HEK293T (cell line): ENCODE measurements around the gene CD163L1.

ENCODE experiments used
- ARNT ChIP-seq: fragments of 450-650 bp; IDR thresholded peaks from 2 replicates; pipeline ENCODE4 v1.6.1; 2017; ENCODE audit warnings: mild to moderate bottlenecking
- BHLHE40 ChIP-seq: fragments of 450-650 bp; IDR thresholded peaks from 2 replicates; pipeline ENCODE4 v1.6.1; 2016; ENCODE audit warnings: mild to moderate bottlenecking, moderate library complexity, borderline replicate concordance
- CTBP1 ChIP-seq: fragments of 450-650 bp; IDR thresholded peaks from 2 replicates; pipeline ENCODE4 v1.6.1; 2016; ENCODE audit warnings: borderline replicate concordance
- ELF4 ChIP-seq: fragments of 450-650 bp; IDR thresholded peaks from 2 replicates; pipeline ENCODE4 v1.6.1; 2017; ENCODE audit warnings: antibody characterized with exemption
- FOXK2 ChIP-seq: fragments of 450-650 bp; IDR thresholded peaks from 2 replicates; pipeline ENCODE4 v1.6.1; 2016; ENCODE audit warnings: mild to moderate bottlenecking
- FOXM1 ChIP-seq: fragments of 450-650 bp; IDR thresholded peaks from 2 replicates; pipeline ENCODE4 v1.6.1; 2017; ENCODE audit warnings: mild to moderate bottlenecking, borderline replicate concordance
- HDGF ChIP-seq: fragments of 450-650 bp; IDR thresholded peaks from 2 replicates; pipeline ENCODE4 v1.6.1; 2017; ENCODE audit warnings: antibody characterized with exemption, borderline replicate concordance
- L3MBTL2 ChIP-seq: fragments of 450-650 bp; conservative IDR thresholded peaks from 2 replicates; pipeline ENCODE4 v1.6.1; 2016; ENCODE audit warnings: mild to moderate bottlenecking
- NFRKB ChIP-seq: fragments of 450-650 bp; IDR thresholded peaks from 2 replicates; pipeline ENCODE4 v1.6.1; 2016; ENCODE audit warnings: mild to moderate bottlenecking, moderate library complexity
- SP1 ChIP-seq: fragments of 450-650 bp; IDR thresholded peaks from 2 replicates; pipeline ENCODE4 v1.6.1; 2017
- SUZ12 ChIP-seq: fragments of 450-650 bp; IDR thresholded peaks from 2 replicates; pipeline ENCODE4 v1.6.1; 2016; ENCODE audit warnings: mild to moderate bottlenecking
- TARDBP ChIP-seq: fragments of 450-650 bp; IDR thresholded peaks from 2 replicates; pipeline ENCODE4 v1.6.1; 2016
- ZNF384 ChIP-seq: fragments of 450-650 bp; IDR thresholded peaks from 2 replicates; pipeline ENCODE4 v1.6.1; 2016
- TF ChIP-seq, protein P1 (sequence below): fragments of 450-650 bp; IDR thresholded peaks from 2 replicates; pipeline ENCODE4 v1.6.1; 2016

GRCh38 chr12:7321624-7322023, 122.3 kb downstream of the CD163L1 start:
- TF ChIP-seq BHLHE40 (no peak), ELF4 (no peak), ZNF384 (no peak), FOXM1 (no peak), CTBP1 (no peak), ARNT (no peak), NFRKB (no peak), SP1 (no peak), TARDBP (no peak), SUZ12 (no peak), L3MBTL2 (no peak), FOXK2 (no peak), HDGF (no peak)
- TF ChIP-seq, protein P1, sequence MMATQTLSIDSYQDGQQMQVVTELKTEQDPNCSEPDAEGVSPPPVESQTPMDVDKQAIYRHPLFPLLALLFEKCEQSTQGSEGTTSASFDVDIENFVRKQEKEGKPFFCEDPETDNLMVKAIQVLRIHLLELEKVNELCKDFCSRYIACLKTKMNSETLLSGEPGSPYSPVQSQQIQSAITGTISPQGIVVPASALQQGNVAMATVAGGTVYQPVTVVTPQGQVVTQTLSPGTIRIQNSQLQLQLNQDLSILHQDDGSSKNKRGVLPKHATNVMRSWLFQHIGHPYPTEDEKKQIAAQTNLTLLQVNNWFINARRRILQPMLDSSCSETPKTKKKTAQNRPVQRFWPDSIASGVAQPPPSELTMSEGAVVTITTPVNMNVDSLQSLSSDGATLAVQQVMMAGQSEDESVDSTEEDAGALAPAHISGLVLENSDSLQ = no peak
